ENCODE data around the gene ONECUT1. TPM values are rescaled to one million over a fixed set of nuclear protein-coding genes. Genes with fewer than 3 reads are reported as not detected.

The ONECUT1 gene
- total RNA-seq, 4 donors from 2014 or later, result not detected

- WGBS, 2 donors, result 9 to 10% methylated on average over 8 of the region's 8 CpGs
- Histone ChIP-seq H3K36me3 (no peaks in the 10 kb centered on the region), H3K4me1 (peaks cover 4 to 10% of the 10 kb centered on the region in 2 donors), H3K9me3 (no peaks in the 10 kb centered on the region), H3K27ac (no peak overlapping the region), H3K4me3 (replicated peaks in 1 of 3) (no peak overlapping the region), H3K27me3 (peaks cover 59% of the 10 kb centered on the region)
- intact Hi-C loops (cut with DNase I), result no loop called here
- TF ChIP-seq, protein P1, sequence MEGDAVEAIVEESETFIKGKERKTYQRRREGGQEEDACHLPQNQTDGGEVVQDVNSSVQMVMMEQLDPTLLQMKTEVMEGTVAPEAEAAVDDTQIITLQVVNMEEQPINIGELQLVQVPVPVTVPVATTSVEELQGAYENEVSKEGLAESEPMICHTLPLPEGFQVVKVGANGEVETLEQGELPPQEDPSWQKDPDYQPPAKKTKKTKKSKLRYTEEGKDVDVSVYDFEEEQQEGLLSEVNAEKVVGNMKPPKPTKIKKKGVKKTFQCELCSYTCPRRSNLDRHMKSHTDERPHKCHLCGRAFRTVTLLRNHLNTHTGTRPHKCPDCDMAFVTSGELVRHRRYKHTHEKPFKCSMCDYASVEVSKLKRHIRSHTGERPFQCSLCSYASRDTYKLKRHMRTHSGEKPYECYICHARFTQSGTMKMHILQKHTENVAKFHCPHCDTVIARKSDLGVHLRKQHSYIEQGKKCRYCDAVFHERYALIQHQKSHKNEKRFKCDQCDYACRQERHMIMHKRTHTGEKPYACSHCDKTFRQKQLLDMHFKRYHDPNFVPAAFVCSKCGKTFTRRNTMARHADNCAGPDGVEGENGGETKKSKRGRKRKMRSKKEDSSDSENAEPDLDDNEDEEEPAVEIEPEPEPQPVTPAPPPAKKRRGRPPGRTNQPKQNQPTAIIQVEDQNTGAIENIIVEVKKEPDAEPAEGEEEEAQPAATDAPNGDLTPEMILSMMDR (IDR thresholded peaks at IDR 0.05), result no peak
- TF ChIP-seq POLR2A (IDR thresholded peaks at IDR 0.05), result no peak
- no peak for DNase-seq
These were observed 6.8 kb upstream of the ONECUT1 start for GRCh38 chr15:52796753-52797520.

- 6 to 7% methylated on average over 8 to 9 of the region's 9 CpGs for WGBS, 2 donors
- Histone ChIP-seq H3K27ac (no peak overlapping the region), H3K4me3 (replicated peaks in 1 of 3) (no peak overlapping the region), H3K4me1 (peaks cover 5 to 10% of the 10 kb centered on the region in 2 donors), H3K27me3 (peaks cover 51% of the 10 kb centered on the region), H3K9me3 (no peaks in the 10 kb centered on the region), H3K36me3 (no peaks in the 10 kb centered on the region)
- no peak for DNase-seq
- intact Hi-C loops (cut with DNase I), result no loop called here
- no peak for TF ChIP-seq POLR2A (IDR thresholded peaks at IDR 0.05)
- TF ChIP-seq, protein P1 (IDR thresholded peaks at IDR 0.05), result no peak
These were observed 6.0 kb upstream of the ONECUT1 start for GRCh38 chr15:52796228-52796521.

DNA sequence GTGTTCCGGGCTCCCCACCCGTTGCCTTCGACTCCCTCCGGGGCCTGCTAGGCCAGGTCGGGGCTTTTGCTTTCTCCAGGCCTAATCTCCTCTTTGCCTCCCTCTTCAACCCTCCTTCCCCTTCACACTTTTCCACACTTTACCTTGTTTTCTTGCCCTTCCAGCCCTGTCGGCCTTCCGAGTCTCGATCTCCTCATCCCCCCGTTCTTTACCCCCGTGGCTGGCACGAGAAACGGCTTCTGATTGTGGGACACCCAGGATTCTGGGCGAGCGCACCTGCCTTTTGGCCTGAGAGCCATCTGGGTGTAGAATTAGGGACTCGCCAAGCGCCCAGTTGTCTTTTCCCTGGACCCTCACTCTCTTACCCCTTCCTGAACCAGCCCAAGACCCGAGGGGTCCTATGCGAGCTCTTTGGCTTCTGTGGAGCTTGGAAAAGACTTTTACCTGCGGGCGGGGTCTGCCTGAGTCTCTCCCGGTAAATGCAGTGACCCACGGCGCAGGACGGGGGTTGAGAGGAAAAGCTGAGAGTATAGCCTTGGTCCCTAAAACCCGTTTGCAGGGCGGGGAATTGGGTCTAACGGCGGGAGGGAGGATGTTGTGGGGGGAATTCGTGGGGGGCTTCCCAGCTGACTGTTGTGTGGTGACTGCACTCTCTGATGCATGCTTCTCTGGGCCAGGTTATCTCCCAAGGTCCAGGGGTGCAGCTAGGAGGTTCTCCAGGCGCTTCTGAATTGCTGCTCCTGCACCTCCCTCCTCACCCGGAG is 5.5 kb upstream of the ONECUT1 start:
- Histone ChIP-seq H3K27me3 (peaks cover 46% of the 10 kb centered on the region), H3K27ac (no peak overlapping the region), H3K36me3 (no peaks in the 10 kb centered on the region), H3K9me3 (no peaks in the 10 kb centered on the region), H3K4me3 (replicated peaks in 1 of 3) (no peak overlapping the region), H3K4me1 (peaks cover 10 to 16% of the 10 kb centered on the region in 2 donors)
- WGBS, 2 donors, result 6 to 8% methylated on average over 30 to 31 of the region's 31 CpGs
- intact Hi-C loops (cut with DNase I), result no loop called here
- TF ChIP-seq, protein P1 (IDR thresholded peaks at IDR 0.05), result no peak
- TF ChIP-seq POLR2A (IDR thresholded peaks at IDR 0.05), result no peak
- DNase-seq, result no peak

DNA sequence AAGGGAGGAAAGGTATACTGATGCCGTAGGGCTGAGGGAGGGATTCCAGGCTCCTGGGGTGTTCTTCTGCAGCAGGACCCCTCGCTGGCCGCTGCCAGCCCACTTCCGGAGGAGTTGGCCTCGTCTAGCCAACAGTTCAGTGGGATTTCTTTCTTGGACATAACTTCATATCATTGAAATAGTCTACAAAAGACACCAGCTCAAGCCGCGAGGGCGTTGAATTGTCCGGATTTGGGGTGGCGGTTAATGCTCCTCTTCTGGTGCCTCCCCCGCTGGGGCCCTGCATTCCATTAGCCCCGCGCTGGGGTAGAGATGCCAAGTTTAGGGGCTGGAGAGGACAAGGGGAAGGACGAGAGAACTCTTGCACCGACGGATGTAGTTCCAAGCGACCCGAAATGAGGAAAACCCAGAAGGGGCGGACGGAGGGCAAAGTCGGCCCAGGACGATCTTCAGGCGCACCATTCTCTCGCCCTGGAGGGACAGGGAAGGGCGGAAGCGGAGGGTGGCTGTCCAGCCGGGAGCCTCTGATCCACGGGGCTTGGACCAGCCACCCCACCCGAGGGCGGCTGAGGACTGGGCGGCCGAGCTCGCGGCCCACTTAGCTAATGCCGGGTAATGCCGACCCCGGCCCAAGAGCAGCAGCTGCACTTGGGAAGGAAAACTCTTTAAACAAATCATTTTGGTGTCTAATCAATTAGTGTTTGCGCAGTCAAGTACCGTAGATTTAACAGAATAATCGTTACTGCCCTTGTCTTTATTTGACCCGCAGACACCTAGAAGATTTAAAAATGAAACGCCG is 4.7 kb upstream of the ONECUT1 start:
- no peak for DNase-seq
- no peak for TF ChIP-seq POLR2A (IDR thresholded peaks at IDR 0.05)
- TF ChIP-seq, protein P1 (IDR thresholded peaks at IDR 0.05), result no peak
- Histone ChIP-seq H3K36me3 (no peaks in the 10 kb centered on the region), H3K27me3 (peaks cover 38% of the 10 kb centered on the region), H3K9me3 (no peaks in the 10 kb centered on the region), H3K4me3 (replicated peaks in 1 of 3) (no peak overlapping the region), H3K4me1 (peaks cover 13 to 19% of the 10 kb centered on the region in 2 donors), H3K27ac (no peak overlapping the region)
- WGBS, 2 donors, result 4 to 5% methylated on average over 42 to 43 of the region's 43 CpGs
- intact Hi-C loops (cut with DNase I), result no loop called here

Data from thyroid gland (tissue), 4 donors.